Activated CD4-positive, alpha-beta T cell treated with anti-CD3 and anti-CD28 coated beads, Interleukin-2, amount 50 U/mL, for 48 hours (primary cell): Measurements from ENCODE around the gene UPK2.
A peak's percentile ranks its signal among the peaks of the same experiment; 100 is the strongest.

Source experiments
- DNase-seq, 2 experiments: peaks; one replicate each; pipeline ENCODE4 v3.0.0-alpha.2; 2020

The UPK2 gene

GRCh38 chr11:118918128-118918685 lies 37.9 kb upstream of the UPK2 start:
- DNase-seq: peak; percentile 51 to 62

DNA sequence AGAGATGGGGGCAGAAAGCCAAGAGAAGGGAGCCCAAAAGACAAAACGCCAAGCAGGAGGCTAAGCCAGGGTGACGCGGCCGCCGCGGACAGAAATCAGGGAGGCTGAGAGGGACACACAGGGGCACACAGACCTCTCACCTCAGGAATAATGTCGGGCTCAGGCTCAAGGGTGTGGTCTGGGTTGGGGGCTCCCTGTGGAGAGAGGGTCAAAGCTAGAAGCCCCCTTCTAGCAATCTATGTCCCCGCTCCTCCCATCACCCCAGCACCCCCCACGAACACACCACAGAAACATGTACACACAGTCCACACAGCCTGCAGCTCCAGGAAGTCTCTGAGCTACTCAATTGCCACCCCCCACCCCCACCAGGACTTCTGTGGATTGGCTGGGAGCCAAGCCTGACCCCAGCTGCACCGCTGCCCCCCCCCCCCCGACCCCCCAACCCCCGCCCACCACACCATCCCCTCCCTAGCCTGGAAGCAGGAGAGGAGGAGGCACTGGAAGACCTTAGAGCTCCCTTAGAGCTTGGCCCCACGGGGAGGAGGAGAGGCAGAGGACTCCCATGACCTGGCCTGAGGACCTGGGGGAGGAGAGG lies 37.3 kb upstream of the UPK2 start:
- peak in 1 of 2 experiments; percentile 43 for DNase-seq

- DNase-seq: peak in 1 of 2 experiments; percentile 37
These were observed 34.8 kb upstream of the UPK2 start for GRCh38 chr11:118921121-118921928.

- DNase-seq: peak in 1 of 2 experiments; percentile 26
These were observed 34.0 kb upstream of the UPK2 start for GRCh38 chr11:118921929-118922744.

DNA sequence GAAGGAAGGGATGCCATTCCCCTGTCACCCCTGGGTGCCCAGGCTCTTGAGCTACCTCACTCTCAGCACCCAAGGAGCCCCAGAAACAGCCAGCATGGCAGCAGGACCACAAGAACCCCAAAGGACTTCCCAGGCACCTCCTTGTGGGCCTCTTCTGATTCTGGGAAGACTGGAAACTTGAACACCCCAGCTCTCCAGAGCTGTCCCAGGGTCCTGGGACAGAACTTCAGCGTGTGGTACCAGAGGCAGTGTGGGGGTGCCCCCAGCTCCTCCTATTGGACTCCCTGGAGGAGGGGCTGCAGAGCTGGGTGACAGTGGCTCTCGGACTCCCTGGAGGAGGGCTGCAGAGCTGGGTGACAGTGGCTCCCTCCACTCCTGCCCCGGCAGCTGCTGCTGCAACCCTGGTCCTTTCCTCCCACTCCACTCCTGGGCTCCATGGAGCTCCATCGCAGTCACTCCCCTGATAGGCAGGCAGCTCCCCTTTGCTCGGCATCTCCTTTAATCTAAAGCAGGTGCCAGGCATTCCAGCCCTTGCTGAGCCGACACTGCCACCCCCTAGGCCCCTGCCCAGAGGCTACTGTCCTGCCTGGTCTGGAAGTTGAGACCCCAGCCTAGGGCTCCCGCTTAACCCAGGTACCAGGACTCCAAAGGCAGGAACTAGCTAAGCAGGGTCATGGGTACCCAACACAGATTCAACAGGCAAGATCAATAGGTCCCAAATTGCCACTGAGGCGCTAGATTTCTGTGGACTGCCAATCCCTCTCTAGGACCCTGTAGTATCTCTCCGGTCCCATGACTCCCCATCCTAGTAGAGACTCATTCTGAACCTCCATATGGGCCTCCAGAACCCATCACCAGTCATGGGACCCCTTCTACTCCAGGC lies 33.1 kb upstream of the UPK2 start:
- DNase-seq: peak in 1 of 2 experiments; percentile 22

DNA sequence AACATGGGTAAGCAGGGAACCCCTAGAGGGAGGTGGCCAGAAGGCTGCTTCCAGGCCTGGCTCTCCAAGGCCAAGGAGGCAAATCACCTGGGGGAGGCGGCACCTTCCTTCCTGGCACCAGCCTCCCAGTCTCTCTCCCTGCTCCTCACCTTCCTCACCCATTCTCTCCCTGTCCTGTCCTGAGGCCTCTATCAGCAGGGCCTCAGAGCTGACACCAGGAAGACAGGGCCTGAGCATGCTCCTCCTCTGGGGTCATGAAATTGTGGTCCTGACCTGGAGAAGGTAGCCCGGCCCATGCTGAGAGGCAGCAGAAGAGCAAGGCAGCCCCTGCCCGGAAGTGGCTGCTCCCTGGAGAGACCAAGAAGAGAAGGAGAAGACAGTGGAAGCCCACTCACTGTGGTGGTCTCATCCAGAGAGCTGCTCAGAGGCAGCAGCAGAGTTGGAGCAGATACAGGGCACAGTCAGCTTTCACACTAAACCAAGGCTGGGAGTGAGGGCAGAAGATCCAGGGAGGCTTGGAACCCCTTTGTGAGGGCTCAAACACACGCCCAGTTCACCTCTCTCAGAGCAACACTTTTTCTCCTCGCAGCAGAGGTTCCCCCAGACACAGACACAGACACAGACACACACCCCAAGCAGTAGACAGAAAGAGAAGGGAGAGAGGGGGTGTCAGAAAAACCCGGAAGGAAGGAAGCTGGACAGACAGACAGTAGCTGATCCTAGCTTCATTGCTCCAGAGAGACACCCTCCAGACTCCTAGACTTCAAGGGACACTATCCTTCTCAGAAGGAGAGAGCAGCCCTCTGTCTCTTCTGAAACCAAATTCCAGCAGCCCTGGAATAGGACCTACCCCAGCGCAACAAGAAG lies 32.1 kb upstream of the UPK2 start:
- DNase-seq: peak in 1 of 2 experiments; percentile 34

- DNase-seq: peak; percentile 62 to 69
These were observed 31.2 kb upstream of the UPK2 start for GRCh38 chr11:118924591-118925585.

DNA sequence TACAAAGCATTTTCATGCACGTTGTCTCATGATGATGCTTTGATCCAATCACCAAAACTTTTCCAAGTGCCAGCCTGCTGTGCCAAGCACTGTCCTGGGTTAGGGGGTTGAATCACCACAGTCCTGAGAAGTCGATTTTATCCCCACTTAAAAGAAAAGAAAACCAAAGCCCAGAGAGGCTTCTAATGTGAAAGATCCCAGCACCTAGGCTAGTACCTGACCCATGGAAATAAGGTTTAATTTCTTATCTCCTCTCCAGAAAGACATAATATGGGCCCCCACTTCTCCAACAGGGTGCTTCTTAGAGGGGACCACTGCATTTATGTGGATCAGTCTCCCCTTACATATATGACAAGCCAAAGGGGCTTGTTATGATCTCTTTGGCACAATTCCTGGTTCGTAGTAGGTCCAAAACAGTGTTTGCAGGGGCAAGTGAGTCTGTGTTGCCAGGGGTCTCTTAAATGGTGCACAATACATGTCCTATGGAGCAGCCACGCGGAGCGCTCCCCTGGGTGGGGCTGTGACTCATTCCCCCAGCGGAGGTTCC lies 28.5 kb upstream of the UPK2 start:
- no peak for DNase-seq

GRCh38 chr11:118928101-118928869 lies 27.8 kb upstream of the UPK2 start:
- DNase-seq: peak; percentile 96

- peak; percentile 56 to 61 for DNase-seq
These were observed 27.1 kb upstream of the UPK2 start for GRCh38 chr11:118928870-118929500.

GRCh38 chr11:118929501-118930093 lies 26.5 kb upstream of the UPK2 start:
- DNase-seq: peak; percentile 76 to 80

GRCh38 chr11:118930094-118930712 lies 25.9 kb upstream of the UPK2 start:
- peak; percentile 96 for DNase-seq

DNA sequence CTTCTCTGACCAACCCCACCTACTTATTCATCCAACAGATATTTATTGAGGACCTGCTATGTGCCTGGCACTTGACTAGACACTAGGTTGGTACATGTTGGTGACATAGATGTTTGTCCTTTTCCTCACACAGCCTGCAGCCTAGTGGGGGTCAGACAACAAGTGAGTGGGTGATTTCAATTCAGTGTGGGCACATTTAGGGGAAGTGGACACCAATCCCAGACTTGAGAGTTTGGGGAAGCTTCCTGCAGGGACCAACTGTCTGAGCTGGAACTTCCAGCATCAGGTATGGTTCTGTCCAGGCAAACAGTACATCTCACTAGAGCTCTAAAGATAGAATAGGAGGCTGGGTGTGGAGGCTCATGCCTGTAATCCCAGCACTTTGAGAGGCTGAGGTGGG lies 24.5 kb upstream of the UPK2 start:
- DNase-seq: no peak

GRCh38 chr11:118933486-118933885 lies 22.6 kb upstream of the UPK2 start:
- no peak for DNase-seq

DNA sequence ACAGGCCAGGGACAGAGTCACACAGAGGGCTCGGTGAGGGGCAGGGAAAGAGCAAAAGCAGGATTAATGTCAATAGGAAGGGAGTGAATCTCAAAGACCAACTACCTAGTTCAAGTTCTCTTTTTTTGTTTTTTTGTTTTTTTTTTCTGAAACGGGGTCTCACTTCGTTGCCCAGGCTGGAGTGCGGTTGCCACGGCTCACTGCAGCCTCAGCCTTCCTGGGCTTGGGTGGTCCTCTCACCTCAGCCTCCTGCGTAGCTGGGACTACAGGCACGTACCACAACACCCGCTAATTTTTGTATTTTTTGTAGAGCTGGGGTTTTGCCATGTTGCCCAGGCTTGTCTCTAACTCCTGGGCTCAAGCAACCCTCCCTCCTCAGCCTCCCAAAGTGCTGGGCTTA lies 20.7 kb upstream of the UPK2 start:
- DNase-seq: no peak

DNA sequence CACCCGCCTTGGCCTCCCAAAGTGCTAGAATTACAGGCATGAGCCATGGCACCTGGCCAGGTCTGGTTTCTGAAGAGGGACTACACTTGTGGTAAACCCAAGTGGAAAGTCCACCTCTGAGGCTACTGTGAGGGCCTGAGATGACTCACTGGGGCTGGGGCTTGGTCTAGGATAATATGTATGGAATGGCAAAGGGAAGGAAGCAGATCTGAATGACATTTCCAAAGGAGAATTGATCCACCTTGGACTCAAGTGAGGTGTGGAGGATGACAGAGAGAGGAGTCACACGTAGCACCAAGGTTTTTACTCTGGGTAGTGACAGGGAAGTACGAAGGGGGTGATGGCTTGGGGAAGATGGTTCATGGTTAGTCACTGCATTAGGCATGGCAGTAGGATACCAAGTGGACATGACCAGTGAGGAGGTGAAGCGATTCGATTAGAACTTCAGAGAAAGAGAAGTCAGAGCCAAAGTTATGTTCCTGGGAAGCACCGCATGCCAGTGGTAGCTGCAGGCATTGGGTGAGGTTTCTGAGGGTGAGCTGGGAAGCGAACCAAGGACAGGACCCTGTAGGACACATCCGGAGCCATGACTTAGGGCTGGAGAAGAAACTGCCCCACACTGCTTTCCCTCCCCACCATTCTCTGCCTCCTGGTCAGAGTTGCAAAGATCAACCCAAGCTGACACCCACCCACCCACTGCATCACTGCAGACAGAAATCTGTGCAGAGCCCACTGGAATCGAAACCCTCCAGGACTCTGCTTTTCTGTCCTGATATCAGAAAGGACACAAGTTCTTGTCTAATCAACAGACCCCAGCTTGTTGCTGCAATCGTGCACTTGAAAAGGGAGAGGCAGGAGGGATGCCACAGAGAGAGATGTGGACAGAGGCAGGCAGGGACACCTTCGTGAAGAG lies 17.4 kb upstream of the UPK2 start:
- peak in 1 of 2 experiments; percentile 20 for DNase-seq
